Measurements from ENCODE around the gene MAP4K3.
A peak's percentile ranks its signal among the peaks of the same experiment; 100 is the strongest.

Gene MAP4K3

DNA sequence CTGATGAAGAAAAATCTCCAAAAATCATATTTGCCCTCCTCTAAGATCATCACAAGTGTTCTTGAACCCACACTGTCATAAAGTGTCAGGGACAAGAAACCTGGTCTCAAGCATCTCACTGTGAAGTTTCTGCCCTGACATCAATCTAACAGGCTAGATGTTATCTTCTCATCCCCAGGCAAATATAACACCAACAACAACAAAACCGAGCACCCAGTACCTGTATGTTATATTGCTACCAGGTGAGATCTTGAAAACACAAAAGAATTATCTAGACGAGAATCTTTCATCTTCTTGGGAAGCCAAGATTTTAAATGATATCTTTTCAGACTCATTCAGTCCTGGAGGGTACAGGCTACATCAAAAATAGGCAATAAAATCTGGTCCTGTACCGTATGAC lies 8.8 kb upstream of the MAP4K3 start:
- no peak for DNase-seq

GRCh38 chr2:39443009-39443408 lies 5.9 kb upstream of the MAP4K3 start:
- no peak for DNase-seq

- DNase-seq = peak in 34 of 51 donors; percentile 3 to 70 (median 33)
Observed at GRCh38 chr2:39437522-39438296, 624 bp upstream of the MAP4K3 start.

DNA sequence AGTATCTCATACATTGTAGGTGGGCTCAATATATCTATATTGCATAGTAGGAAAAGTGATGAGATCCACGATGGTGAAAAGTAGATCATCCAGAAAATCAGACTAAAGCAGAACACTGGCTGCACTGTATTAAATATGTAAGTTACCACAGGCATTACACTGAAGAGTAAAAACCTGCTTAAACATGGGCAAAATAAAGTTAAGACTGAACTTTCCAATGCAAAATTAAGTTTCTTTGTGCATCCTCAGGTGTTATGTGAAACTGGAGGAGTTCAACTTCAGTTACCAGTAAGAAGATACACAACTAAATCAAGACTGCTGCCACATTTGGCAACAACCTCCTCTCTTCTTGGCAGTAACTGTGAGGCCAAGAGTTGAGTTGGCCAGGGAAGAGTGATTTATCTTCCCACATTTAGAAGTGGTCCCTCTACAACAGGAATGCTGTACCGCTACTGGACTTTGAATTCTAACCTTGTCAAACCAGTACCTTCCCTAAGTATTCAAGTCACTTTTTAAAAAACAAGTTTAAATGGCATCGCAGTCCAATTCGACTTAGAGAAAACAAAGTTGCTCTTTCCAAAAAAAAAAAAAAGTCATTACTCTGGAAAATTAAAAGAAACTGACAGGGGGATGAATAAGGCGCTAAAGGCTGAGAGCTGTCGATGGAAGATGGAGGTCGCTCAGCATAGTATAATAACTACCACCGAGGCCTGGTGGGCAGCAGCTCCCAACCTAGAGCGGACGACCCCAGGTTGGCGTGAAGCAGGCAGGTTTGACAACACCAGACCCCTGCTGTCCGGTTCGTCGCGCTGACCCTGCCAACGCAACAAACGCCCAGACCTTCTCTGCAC lies 1.1 kb downstream of the MAP4K3 start:
- DNase-seq = peak in 14 of 51 donors; percentile 1 to 72 (median 48)

GRCh38 chr2:39435234-39435633 lies 1.9 kb downstream of the MAP4K3 start:
- peak in 21 of 51 donors; percentile 1 to 37 (median 9) for DNase-seq

DNA sequence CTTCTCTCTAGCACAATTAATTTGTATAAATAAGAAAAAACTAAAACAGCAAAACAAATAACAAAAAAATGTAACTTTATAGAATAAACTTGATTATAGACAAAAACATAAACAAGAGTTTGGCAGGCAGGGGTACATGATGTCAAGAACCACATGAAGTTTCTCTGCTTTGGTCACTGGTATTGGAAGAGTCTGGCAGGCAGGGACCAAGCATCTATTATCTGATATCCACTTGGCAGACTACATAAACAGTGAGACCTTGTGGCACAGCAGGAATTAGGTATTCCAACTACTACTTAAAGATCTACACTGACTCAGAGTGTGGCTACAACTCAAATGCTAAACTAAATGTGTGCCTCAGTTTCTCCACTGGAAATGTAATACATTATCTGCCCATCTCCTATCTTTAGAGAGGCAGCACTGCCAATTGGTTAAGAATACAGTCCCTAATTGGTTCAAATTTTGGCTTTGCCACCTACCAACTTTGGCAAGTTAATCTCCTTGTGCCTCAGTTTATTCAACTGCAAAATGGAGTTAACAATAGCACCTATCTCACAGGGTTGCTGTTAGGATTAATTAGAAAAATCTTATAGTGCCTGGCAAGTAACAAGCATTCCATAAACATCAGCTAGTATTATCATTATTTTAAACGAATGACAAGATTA lies 2.7 kb downstream of the MAP4K3 start:
- no peak for DNase-seq

DNA sequence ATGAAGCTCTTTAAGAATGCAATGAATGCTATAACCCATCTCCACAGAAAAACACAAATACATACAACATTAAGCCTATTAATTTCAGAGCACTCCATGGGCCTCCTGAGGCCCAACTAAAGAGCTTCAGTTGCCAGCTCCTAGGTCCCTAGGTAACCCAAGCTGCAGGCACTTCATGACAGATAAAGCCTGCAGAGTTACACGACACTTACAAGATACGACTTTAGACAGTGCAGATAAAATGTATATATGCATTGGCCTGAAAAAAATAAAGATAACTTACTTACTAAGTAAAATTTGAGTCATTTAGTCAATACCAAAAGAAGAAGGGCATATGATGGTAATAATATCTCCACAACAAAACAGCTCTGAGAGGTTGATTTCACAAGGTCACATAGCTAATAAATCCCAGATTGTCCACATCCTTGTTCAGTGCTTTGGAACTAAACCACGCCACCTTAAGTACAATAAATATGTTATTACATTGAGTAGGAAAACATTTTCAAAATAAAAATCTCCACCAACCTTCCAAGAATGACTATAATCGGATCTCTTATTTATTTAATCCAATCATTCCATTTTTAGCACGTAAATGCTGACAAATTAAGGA lies 3.4 kb downstream of the MAP4K3 start:
- no peak for DNase-seq

DNA sequence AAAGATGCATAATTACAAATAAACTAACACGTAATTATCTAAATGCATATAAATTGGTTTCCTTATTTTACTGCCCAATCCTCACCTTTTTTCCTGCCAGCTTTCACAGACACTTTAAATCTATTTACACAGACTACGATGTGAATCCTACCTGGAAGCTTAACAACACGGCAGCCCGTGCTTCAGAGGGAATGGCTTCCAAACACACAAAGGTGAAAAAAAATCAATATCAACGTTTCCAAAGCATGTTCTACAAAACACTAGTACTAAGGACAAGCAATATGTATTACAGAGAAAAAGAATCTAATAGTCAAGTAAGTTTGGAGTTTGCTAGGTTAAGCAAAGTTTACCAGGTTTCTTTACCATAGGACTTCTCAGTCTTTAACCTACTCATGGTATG lies 4.4 kb downstream of the MAP4K3 start:
- DNase-seq = no peak

GRCh38 chr2:39431592-39432316 lies 5.3 kb downstream of the MAP4K3 start:
- no peak for DNase-seq

DNA sequence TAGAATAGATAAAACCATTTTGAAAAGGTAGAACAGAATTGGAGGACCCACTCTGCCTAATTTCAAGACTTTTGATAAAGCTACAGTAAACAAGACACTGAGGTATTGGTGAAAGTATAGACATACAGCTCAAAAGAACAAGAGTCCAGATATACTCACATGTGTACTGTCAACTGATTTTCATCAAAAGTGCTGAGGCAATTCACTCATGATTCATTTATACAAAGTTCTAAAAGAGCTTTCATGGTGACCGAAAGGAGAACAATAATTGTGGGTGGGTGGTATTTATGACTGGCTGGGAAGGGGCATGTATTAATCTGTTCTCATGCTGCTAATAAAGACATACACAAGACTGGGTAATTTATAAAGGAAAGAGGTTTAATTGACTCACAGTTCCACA lies 7.3 kb downstream of the MAP4K3 start:
- DNase-seq = no peak

GRCh38 chr2:39424951-39425350 lies 12.1 kb downstream of the MAP4K3 start:
- no peak for DNase-seq

DNA sequence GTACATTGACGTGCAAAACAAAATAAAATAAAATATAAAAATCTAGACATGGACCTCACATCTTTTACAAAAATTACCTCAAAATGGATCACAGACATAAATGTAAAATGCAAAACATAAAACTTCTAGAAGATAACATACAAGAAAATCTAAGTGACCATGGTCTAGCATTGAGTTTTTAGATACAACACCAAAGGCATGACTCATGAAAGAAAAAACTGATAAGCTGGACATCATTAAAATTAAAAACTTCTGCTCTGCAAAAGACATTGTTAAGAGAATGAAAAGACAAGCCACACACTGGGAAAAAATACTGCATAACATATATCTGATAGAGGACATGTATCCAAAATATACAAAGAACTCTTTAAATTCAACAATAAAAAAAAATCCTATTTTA lies 14.4 kb downstream of the MAP4K3 start:
- DNase-seq = no peak

DNA sequence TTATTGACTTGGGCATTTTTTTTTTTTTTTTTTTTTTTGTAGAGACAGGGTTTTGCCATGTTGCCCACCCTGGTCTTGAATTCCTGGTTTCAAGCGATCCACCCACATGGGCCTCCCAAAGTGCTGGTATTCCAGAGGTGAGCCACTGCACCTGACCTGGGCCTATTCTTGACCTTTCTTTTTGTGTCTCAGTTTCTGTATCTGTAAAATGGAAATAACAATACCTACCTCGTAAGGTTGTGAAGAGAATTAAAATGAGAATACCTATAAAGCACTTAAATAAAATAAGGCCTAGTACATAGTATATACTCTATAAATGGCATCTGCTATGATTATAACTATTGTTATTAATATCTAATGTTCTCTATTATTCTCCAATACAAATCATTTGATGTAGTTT lies 15.7 kb downstream of the MAP4K3 start:
- no peak for DNase-seq

GRCh38 chr2:39419282-39420223 lies 17.5 kb downstream of the MAP4K3 start:
- DNase-seq = no peak

DNA sequence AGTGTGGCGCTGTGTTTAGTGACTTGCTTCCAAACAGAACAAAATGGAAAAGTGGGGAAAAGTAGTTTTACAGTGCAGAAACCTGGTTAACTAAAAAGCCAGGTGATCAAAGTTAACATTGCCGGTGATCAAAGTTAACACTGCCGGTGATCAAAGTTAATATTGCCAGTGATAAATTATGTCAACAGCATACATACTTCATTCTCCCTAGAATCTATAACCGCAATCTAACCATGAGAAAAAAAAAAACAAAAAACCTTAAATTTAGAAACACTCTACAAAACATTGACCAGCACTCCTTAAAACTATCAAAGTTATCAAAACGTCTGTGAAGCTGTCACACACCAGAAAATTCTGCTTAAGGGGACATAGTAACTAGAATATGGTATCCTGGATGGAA lies 18.6 kb downstream of the MAP4K3 start:
- no peak for DNase-seq

DNA sequence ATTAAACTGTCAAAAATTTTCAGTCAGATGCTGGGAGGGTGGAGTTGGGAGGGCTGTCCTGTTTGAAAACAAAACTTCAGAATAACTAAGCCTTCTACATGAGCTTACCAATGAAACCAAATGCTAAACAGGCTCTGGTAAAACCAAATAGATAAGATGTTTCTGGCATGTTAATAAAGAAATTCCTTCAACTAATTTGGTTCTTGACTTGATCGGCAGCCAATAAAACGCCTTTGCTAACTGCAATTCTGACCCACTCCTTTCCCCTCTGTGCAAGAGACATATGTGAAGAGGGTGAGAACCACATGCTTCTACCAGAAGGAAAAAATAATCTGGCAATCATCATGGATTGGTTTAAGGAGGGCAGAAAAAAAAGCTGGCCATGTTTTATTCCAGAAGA lies 20.9 kb downstream of the MAP4K3 start:
- no peak for DNase-seq

DNA sequence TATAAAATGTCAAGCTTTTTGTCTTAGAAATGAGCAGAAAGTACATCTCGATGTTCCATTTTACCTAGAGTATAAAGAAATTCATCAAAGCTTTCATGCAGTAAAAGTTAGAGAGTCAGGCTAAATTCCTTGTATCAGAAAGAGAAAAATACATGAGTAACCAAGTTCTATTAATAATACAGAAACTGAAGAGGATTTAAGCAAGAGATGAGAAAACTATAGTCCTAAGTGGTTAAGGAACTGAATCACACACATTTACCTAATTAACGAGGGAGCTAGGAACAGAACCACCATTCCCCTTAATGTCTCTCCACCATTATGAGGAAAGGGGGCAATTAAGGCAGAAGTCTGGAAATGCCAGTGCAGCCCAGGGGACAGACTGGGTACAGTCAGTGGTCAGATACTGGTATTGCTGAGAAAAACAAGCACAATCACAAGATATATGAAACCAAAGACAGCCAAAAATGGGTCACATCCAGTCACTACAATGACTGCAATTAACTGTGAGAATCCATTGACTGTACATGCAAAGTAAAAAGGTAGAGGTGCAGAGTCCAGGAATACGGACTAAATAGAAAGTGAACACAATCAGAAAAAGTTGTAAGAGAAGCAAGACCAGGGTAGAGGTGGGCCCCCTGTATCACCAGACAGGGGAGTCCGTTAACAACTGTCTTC lies 23.9 kb downstream of the MAP4K3 start:
- DNase-seq = no peak

DNA sequence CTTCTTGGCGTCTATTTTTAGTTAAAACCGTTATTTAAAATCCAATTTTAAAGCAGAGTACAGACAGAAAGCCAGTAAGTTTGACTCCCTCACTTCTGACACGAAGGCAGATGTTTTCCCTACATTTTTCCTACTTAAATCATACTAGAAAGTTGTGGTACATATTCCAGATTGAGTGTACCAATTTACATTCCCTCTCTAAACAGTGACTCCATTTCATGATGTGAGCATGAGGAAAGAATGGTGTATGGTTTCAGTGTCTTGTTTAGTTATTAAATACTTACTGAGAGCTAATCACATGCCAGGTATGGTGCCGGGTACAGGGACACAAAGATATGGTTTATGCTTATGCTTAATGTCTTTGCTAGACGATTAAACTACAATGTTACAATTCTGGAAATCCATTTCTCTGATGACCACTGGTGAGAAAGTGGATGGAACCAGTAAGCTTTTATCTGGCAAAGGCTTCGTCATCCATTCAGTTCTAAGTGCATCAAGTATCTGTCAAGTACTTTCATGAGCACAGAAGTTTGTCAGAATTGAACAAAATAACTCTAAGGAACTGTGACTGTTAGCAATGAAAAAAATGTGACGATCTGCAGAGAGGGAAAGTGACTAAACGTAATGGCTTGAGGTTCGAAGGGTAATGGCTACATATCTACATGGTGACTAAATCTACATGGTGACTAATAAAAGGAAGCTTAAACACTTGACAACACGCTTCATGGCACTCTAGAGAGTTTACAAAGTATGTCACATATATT lies 25.7 kb downstream of the MAP4K3 start:
- no peak for DNase-seq

All from hypothalamus (tissue), 51 donors.